SK-N-MC (cell line): ENCODE measurements around the gene L2HGDH.
"Not testable (repeated sequence)": the region's sequence is repeated elsewhere in the genome, so short reads cannot be mapped to it uniquely, and the experiment has no call there.

Experiments
- EZH2 ChIP-seq: fragments of 200-600 bp; sonication (generic); IDR thresholded peaks from one replicate; pipeline ENCODE4 v1.6.1; 2017; ENCODE audit warnings: antibody characterized with exemption
- FOXP2 ChIP-seq: optimal IDR thresholded peaks from 2 replicates; pipeline ENCODE3; 2011; ENCODE audit warnings: mild to moderate bottlenecking, moderate library complexity; ENCODE audit not compliant: insufficient read depth; ENCODE audit errors: extremely low read length, control extremely low read depth
- POLR2AphosphoS5 ChIP-seq: IDR thresholded peaks from 2 replicates; pipeline ENCODE4 v1.6.1; 2012; ENCODE audit warnings: mild to moderate bottlenecking, low read depth, low read length, borderline replicate concordance

GRCh38 chr14:50356283-50356682, 44.3 kb upstream of the L2HGDH start:
- TF ChIP-seq POLR2AphosphoS5, EZH2, FOXP2: not testable (repeated sequence)
